Ishikawa (cell line): Measurements from ENCODE around the gene SCAF11.

Experiments
- CEBPB ChIP-seq: IDR thresholded peaks from 2 replicates; pipeline ENCODE4 v1.6.1; 2012
- CREB1 ChIP-seq: IDR thresholded peaks from 2 replicates; pipeline ENCODE4 v1.6.1; 2012; ENCODE audit warnings: low read depth
- EGR1 ChIP-seq: IDR thresholded peaks from 2 replicates; pipeline ENCODE4 v1.6.1; 2012
- EP300 ChIP-seq: IDR thresholded peaks from 2 replicates; pipeline ENCODE4 v1.6.1; 2012; ENCODE audit warnings: borderline replicate concordance
- FOXM1 ChIP-seq: IDR thresholded peaks from 2 replicates; pipeline ENCODE4 v1.6.1; 2012; ENCODE audit warnings: low read depth, borderline replicate concordance
- NFIC ChIP-seq: IDR thresholded peaks from 2 replicates; pipeline ENCODE4 v1.6.1; 2012
- RAD21 ChIP-seq: IDR thresholded peaks from 2 replicates; pipeline ENCODE4 v1.6.1; 2012; ENCODE audit warnings: low read depth
- TAF1 ChIP-seq: IDR thresholded peaks from 2 replicates; pipeline ENCODE4 v1.6.1; 2012; ENCODE audit warnings: low read depth, mild to moderate bottlenecking
- TCF12 ChIP-seq: IDR thresholded peaks from 2 replicates; pipeline ENCODE4 v1.6.1; 2012; ENCODE audit warnings: low read depth
- TEAD4 ChIP-seq: IDR thresholded peaks from 2 replicates; pipeline ENCODE4 v1.6.1; 2012
- YY1 ChIP-seq: IDR thresholded peaks from 2 replicates; pipeline ENCODE4 v1.6.1; 2012; ENCODE audit warnings: low read depth
- ZBTB7A ChIP-seq: IDR thresholded peaks from 2 replicates; pipeline ENCODE4 v1.6.1; 2012; ENCODE audit warnings: low read depth
- TF ChIP-seq, protein P1 (sequence below): IDR thresholded peaks from 2 replicates; pipeline ENCODE4 v1.6.1; 2012
- TF ChIP-seq, protein P2 (sequence below): IDR thresholded peaks from 2 replicates; pipeline ENCODE4 v1.6.1; 2012; ENCODE audit warnings: low read depth, mild to moderate bottlenecking
- TF ChIP-seq, protein P3 (sequence below): IDR thresholded peaks from 2 replicates; pipeline ENCODE4 v1.6.1; 2012

SCAF11 gene

DNA sequence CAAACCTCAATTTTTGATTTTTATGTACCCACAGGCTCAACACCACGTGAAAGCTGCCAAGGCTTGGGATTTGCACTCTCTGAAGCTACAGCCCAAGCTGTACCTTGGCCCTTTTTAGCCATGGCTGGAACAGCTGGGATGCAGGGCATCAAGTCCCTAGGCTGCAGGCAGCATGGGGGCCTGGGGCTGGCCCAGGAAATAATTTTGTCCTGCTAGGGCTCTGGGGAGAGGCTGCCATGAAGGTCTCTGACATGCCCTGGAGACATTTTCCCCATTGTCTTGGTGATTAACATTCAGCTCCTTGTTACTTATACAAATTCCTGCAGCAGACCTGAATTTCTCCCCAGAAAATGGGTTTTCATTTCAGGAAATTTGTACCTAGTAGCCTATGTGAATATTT lies 103.7 kb downstream of the SCAF11 start:
- no peak for TF ChIP-seq TAF1

DNA sequence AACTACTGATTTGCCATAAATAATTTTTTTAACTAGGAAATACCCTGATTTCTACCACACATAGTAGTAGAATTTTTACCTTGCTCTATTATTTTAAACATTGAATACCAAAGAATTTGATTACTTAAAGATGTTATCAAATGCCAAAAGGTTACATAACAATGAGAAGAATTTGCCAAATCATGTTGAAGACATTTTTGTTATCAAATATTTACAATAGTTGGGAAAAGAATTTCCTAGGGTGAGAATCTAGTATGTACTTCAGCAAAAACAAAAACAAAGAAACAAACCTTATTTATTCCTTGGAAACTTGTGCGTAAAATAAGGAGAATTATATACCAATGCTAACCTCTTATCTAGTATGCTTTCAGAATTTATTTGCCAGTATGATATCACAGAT lies 107.2 kb downstream of the SCAF11 start:
- TF ChIP-seq, protein P1, sequence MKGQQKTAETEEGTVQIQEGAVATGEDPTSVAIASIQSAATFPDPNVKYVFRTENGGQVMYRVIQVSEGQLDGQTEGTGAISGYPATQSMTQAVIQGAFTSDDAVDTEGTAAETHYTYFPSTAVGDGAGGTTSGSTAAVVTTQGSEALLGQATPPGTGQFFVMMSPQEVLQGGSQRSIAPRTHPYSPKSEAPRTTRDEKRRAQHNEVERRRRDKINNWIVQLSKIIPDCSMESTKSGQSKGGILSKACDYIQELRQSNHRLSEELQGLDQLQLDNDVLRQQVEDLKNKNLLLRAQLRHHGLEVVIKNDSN: no peak
- TF ChIP-seq, protein P2, sequence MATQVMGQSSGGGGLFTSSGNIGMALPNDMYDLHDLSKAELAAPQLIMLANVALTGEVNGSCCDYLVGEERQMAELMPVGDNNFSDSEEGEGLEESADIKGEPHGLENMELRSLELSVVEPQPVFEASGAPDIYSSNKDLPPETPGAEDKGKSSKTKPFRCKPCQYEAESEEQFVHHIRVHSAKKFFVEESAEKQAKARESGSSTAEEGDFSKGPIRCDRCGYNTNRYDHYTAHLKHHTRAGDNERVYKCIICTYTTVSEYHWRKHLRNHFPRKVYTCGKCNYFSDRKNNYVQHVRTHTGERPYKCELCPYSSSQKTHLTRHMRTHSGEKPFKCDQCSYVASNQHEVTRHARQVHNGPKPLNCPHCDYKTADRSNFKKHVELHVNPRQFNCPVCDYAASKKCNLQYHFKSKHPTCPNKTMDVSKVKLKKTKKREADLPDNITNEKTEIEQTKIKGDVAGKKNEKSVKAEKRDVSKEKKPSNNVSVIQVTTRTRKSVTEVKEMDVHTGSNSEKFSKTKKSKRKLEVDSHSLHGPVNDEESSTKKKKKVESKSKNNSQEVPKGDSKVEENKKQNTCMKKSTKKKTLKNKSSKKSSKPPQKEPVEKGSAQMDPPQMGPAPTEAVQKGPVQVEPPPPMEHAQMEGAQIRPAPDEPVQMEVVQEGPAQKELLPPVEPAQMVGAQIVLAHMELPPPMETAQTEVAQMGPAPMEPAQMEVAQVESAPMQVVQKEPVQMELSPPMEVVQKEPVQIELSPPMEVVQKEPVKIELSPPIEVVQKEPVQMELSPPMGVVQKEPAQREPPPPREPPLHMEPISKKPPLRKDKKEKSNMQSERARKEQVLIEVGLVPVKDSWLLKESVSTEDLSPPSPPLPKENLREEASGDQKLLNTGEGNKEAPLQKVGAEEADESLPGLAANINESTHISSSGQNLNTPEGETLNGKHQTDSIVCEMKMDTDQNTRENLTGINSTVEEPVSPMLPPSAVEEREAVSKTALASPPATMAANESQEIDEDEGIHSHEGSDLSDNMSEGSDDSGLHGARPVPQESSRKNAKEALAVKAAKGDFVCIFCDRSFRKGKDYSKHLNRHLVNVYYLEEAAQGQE: no peak
- TF ChIP-seq NFIC (no peak), YY1 (no peak), CEBPB (no peak), RAD21 (no peak), EP300 (no peak), TEAD4 (no peak), ZBTB7A (no peak)
- TF ChIP-seq, protein P3, sequence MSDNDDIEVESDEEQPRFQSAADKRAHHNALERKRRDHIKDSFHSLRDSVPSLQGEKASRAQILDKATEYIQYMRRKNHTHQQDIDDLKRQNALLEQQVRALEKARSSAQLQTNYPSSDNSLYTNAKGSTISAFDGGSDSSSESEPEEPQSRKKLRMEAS: no peak

DNA sequence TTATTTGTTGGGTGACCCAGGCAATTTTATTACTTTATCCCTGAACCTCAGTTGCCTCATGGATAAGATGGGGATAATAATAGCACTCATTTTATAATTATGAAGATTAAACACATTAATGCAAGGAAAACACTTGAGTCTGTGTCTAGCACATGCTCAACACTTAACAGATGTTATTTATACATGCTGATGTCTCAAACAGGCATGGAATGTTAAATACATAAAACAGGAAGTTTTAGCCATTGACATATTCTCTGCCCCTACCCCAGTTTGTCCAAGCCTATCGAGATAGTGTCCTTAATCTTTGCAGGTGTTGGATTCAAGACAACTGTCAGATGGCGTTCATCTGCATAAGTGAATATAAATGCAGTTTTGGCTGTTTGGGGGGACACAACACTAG lies 109.8 kb downstream of the SCAF11 start:
- TF ChIP-seq, protein P3: no peak
- TF ChIP-seq TCF12: no peak
- TF ChIP-seq, protein P1: no peak
- TF ChIP-seq EGR1: no peak
- no peak for TF ChIP-seq NFIC

DNA sequence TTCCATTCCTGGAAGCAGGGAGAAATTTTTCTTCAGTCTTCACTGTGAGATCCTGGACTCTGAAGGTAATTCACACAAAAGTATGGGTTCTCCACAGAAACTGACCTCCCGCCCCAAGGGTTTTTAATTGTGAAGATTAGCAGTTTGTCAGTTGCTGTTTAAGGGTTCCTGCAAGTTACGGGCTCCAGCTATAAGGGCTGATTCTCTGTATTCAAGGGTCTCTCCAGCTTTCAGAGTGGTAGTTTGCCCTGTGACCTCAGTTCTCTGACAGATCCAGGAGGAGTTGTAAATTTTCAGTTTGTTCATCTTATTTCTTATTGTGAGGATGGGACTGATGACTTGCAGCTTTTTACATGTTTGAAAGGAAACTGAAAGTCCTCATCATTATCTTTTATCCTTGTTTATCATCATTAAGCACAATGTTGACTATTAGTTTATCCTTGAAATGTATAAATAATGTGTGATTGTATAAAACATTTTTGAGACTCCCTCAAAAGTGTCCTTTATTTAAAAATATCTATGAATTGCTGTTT lies 110.9 kb downstream of the SCAF11 start:
- TF ChIP-seq CREB1: no peak
- TF ChIP-seq FOXM1: no peak
- TF ChIP-seq ZBTB7A: no peak
- TF ChIP-seq, protein P2: no peak
- TF ChIP-seq CEBPB: no peak
- no peak for TF ChIP-seq TEAD4
- TF ChIP-seq, protein P3: no peak
- no peak for TF ChIP-seq NFIC
- no peak for TF ChIP-seq YY1
- TF ChIP-seq RAD21: no peak
- TF ChIP-seq EP300: no peak

DNA sequence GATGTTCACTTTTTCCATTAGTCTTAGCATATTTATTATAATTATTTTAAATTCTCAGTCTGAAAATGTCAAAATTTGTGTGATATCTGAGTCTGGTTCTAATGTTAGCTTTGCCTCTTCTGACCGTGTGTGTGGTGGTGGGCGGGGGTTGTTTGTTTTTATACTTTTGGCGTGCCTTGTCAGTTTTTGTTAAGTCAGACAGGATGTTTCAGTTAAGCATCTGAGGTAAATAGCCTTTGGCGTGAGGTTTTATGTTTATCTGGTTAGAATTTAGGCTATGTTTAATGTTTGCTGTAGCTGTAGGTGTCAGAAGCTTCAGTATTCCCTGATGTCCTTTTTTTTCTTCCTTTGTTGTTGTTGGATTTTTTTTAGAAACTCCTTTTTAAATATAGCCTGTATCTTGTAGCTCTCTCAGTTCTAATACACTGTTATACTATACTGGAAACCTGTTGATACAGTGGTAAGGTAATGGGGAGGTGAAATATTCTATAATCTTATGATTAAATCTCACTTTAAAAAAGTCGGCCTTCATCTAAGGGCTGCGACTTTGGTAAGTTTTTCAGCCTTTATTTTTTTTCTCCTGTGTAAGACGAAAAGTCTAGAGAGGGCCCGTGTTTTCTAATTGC lies 111.6 kb downstream of the SCAF11 start:
- TF ChIP-seq ZBTB7A (no peak), CREB1 (no peak), TAF1 (no peak), FOXM1 (no peak), RAD21 (no peak), EGR1 (no peak), CEBPB (no peak), TEAD4 (no peak)
- TF ChIP-seq, protein P1: no peak
- TF ChIP-seq, protein P3: no peak

DNA sequence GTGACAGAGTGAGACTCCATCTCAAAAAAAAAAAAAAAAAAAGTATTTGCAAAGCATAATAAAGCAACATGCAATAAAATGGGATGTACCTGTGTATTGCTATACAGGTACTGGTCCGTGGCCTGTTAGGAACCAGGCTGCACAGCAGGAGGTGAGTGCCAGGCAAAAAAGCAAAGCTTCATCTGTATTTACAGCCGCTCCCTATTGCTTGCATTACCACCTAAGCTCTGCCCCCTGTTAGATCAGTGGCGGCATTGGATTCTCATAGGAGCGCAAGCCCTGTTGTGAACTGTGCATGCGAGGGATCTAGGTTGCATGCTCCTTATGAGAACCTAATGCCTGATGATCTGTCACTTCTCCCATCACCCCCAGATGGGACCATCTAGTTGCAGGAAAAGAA lies 113.3 kb downstream of the SCAF11 start:
- TF ChIP-seq TAF1 (no peak), TCF12 (no peak)
